ENCODE measurements around the gene MED19.

- TF ChIP-seq CTCF (IDR thresholded peaks at IDR 0.05; ENCODE audit: borderline replicate concordance, extremely low read depth, low read length, poor library complexity, severe bottlenecking) (no peak), EZH2 (IDR thresholded peaks at IDR 0.05; ENCODE audit: borderline replicate concordance, low read depth, low read length, severe bottlenecking) (no peak)
These were observed 7.1 kb downstream of the MED19 start for GRCh38 chr11:57704932-57705331.
